Measurements from ENCODE around the gene SV2C.

SV2C gene

DNA sequence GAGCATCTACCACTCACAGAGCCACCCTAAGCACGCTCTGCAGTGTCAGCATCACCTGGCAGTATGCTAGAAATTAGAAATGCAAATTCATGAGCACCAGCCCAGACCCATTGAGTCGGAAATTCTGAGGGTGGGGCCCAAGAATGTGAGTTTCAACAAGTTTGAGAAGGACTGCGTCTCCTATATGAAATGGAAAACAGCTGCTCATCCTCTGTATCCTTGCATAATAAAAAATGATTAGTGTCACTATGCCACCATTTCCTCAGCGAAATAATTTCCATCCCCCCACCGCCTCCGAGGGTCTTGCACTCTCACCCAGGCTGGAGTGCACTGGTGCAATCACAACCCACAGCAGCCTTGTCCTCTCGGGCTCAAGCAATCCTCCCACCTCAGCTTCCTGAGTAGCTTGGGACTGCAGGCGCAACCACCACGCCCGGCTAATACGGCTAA is 318.6 kb downstream of the SV2C start:
- peak overlapping the region; percentile 16 for H3K9ac ChIP-seq
- H3K27me3 ChIP-seq (ENCODE audit: control insufficient read depth, insufficient read depth, low read length): no peaks in the 10 kb centered on the region
- peak overlapping the region; percentile 87 for H3K4me2 ChIP-seq (ENCODE audit: low read length)
- H3K4me1 ChIP-seq: peaks cover 22% of the 10 kb centered on the region
- H3K36me3 ChIP-seq (ENCODE audit: control insufficient read depth, insufficient read depth, low read length): no peaks in the 10 kb centered on the region
- no peaks in the 10 kb centered on the region for H3K9me3 ChIP-seq (ENCODE audit: control insufficient read depth, low read length)
- H3K27ac ChIP-seq: peak overlapping the region; percentile 96
- H3K79me2 ChIP-seq: peaks cover 4% of the 10 kb centered on the region
- TF ChIP-seq, protein P1, sequence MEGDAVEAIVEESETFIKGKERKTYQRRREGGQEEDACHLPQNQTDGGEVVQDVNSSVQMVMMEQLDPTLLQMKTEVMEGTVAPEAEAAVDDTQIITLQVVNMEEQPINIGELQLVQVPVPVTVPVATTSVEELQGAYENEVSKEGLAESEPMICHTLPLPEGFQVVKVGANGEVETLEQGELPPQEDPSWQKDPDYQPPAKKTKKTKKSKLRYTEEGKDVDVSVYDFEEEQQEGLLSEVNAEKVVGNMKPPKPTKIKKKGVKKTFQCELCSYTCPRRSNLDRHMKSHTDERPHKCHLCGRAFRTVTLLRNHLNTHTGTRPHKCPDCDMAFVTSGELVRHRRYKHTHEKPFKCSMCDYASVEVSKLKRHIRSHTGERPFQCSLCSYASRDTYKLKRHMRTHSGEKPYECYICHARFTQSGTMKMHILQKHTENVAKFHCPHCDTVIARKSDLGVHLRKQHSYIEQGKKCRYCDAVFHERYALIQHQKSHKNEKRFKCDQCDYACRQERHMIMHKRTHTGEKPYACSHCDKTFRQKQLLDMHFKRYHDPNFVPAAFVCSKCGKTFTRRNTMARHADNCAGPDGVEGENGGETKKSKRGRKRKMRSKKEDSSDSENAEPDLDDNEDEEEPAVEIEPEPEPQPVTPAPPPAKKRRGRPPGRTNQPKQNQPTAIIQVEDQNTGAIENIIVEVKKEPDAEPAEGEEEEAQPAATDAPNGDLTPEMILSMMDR (IDR thresholded peaks at IDR 0.05): no peak
- peak overlapping the region; percentile 80 for H3K4me3 ChIP-seq (ENCODE audit: low read depth, low read length)
- H2AFZ ChIP-seq: peak overlapping the region; percentile 92

DNA sequence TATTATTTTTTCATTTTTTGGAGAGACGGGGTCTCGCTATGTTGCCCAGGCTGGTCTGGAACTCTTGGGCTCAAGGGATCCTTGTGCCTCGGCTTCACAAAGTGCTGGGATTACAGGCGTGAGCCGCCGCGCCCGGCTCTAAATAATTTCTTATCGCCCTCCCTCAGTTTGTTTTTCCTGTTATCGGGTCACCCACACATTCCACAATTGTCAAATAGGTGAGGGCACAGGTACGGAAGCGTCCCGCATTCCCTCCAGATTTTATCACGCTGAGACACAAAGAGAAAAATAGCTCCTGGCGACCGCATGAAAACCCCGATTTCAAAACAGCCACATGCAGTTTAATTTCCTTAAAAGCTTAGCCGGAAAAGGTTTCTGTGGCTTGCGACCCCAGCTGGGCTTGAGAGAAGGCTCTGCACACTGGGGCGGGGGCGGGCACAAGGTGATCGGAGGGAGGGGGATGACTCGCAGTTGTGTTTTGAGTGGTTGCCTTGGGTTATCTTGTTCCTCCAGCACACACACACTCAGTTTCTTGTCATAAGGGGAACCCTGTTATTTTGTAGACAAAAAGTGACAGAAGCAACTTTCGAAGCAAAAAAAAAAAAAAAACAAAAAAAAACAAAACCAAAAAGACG is 319.2 kb downstream of the SV2C start:
- Histone ChIP-seq H3K4me3 (ENCODE audit: low read depth, low read length) (peak overlapping the region; percentile 80), H3K36me3 (ENCODE audit: control insufficient read depth, insufficient read depth, low read length) (no peaks in the 10 kb centered on the region), H3K4me1 (peaks cover 26% of the 10 kb centered on the region), H3K27me3 (ENCODE audit: control insufficient read depth, insufficient read depth, low read length) (no peaks in the 10 kb centered on the region), H3K27ac (peak overlapping the region; percentile 96), H2AFZ (peak overlapping the region; percentile 92), H3K9me3 (ENCODE audit: control insufficient read depth, low read length) (no peaks in the 10 kb centered on the region), H3K79me2 (peaks cover 4% of the 10 kb centered on the region), H3K4me2 (ENCODE audit: low read length) (peak overlapping the region; percentile 87), H3K9ac (peak overlapping the region; percentile 16)
- TF ChIP-seq, protein P1 (IDR thresholded peaks at IDR 0.05): no peak

GRCh38 chr5:76402886-76403765 is 319.9 kb downstream of the SV2C start, which contains the start of gene IQGAP2:
Gene IQGAP2, plus strand, starts transcription at chr5:76403285. Its CDS starts 261 bp downstream, at chr5:76403546.
- TF ChIP-seq, protein P1 (IDR thresholded peaks at IDR 0.05): peak; percentile 90
- peaks cover 4% of the 10 kb centered on the region for H3K79me2 ChIP-seq
- H3K4me2 ChIP-seq (ENCODE audit: low read length): peak within 1 kb of the TSS; percentile 87
- no peaks in the 10 kb centered on the region for H3K27me3 ChIP-seq (ENCODE audit: control insufficient read depth, insufficient read depth, low read length)
- H3K4me1 ChIP-seq: peaks cover 28% of the 10 kb centered on the region
- H3K9me3 ChIP-seq (ENCODE audit: control insufficient read depth, low read length): no peaks in the 10 kb centered on the region
- H2AFZ ChIP-seq: peak within 1 kb of the TSS; percentile 92
- no peaks in the 10 kb centered on the region for H3K36me3 ChIP-seq (ENCODE audit: control insufficient read depth, insufficient read depth, low read length)
- peak within 1 kb of the TSS; percentile 34 for H3K9ac ChIP-seq
- H3K4me3 ChIP-seq (ENCODE audit: low read depth, low read length): peak within 1 kb of the TSS; percentile 80
- peak within 1 kb of the TSS; percentile 96 for H3K27ac ChIP-seq
